Right hindlimb (tissue), 1 donor: ENCODE results near the gene ATXN1L.
"Not testable (repeated sequence)": the region's sequence is repeated elsewhere in the genome, so short reads cannot be mapped to it uniquely, and the experiment has no call there.

ENCODE experiments used
- DNase-seq: peaks from one replicate; pipeline ENCODE4 v3.0.0-alpha.2; 2018

The ATXN1L gene

DNA sequence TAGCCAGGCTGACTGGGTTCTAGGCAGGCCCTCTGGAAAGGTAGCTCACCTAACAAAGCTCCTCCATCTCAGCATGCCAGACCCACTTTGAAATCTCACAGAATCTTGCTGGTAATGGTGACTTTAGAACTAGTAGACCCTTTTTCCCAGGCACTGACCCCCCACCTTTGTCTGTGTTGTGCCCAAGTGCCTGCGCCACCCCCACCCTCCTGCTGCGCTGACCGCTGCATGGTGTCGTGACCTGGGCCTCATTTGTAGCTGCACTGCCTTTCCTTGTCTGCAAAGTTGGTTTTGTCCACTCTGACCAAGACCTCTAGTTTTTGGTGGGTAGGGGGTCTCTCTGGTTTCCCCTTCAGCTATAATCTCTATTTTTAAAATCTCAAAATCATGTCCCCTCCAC is 6.8 kb downstream of the ATXN1L start:
- no peak for DNase-seq

DNA sequence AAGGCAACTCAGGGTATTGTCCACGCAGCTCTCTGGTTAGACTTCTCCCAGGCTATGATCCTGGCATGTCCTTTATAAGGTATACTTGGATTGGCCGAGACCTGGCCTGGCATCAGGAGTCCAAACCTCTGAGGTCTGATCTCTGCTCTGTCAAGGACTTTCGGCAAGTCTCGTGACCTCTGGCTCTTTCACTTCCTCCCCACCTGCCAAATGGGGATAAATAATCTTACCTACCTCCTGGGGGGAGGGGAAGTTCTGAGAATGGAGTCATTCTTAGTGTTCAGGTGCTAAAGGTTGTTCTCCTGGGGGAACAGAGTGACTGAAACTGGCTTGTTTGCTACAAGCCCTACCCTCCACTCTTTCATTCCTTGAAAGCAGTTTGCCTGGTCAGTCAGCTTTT is 7.6 kb downstream of the ATXN1L start:
- DNase-seq: no peak

DNA sequence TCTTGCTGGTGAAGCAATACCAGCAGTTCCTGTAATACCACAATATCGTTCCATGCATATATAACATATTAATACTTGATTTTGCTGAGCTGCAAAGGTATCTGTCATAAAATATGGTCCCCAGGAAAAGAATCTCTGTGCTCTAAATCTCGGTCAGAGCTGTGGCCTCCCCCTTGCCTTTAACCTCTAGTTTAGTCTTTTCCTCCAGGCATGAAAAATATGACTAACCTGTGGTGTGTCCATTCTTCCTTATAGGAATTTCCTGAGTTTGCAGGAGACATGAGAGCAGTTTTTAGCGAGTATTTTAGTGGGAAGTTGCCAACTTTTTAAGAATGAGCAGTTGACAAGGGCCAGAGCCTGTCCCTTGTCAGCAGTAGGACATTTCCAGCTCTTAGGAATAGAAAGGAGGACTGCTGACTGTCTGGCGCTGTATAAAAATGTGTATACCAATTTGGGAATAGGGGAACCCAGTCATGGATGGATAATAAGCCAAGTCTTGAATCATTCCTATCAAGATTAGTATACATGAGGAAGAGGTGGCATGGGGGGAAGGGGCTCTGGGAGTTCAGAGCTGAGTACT is 8.7 kb downstream of the ATXN1L start:
- no peak for DNase-seq

DNA sequence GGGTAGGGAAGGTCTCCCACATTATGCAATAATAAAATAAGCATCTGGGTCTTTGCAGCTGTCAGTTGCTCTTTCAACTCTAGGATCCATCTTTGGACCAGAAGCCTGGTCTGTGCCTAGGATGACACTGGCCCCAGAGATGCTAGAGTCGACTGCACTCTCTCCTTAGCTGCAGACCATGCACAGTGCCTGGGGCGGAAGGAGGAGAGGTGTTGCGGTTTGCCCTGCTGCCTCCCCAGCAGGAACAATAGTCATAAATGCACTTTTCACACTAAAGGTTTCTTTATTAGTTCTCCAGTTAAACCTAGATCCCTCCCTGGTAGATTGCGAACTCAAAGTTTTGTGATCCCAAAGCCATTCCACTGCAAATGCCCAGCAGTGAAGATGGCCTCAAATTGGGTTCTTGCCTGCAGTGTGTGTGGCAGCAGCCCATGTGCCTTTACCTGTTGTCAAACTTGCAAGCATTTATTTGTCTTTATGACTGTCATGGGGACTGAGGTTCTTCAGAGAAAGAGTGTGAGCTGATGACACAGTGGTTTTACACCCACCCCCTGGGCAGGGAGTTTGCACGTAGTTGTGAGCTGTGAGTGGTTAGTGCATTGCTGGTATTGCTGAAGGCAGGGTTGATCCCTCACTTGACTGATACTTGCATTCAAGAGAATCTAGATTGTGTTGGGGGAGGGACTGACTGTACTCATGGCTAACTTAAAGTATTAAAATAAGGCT is 10.3 kb downstream of the ATXN1L start:
- no peak for DNase-seq

DNA sequence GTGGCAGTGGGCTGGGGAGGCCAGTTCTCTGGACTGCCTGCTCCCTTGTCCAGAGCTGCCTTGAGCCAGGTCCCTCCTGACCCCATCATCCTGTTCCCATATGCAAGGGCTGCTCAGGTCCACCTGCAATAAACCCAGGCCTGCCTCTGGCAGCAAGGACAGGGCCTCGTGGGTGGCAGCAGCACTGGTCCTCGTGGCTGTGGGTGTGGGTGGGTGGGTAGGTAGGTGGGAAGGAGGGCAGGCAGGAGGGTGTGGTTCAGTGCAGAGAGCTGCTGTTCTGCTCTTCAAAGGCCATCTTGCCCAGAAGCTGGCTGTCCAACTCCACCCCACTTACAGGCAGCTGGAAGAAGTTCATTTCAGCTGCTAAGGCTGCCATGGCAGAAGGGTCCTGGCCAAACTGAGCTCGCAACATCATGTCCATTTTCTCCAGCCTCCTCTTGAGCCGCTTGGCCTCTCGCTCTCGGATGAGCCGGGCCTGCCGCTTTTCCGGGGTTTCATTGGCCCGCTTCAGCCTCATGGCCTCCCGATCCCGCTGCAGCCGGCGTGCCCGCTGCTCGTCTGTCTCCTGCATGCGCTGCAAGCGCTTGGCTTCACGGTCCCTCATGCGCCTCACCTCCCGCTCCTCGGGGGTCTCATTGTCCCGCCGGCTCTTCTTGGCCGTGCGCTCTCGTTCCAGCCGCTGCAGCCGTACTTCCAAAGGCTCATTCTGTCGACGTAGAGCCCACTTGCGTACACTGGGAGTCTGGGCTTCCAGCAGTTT is 14.2 kb downstream of the ATXN1L start:
- no peak for DNase-seq

DNA sequence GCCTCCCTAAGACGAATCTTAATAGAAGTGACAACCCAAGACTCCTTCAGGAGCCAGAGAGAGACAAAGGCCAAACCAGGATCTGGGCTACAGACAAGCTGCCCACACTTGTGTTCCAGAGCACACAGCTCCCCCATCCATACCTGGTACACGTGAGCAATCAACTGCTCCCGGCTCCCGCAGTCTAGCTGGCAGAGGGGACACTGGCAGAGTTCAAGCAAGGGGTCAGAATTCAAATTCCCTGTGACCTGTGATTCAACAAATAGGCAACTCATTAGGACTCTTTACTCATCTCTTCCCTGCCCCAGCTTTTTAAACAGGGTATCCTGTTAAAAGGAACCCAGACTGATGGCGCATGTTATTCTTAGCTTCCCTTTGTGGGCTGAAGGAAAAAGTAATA is 18.2 kb downstream of the ATXN1L start:
- no peak for DNase-seq

DNA sequence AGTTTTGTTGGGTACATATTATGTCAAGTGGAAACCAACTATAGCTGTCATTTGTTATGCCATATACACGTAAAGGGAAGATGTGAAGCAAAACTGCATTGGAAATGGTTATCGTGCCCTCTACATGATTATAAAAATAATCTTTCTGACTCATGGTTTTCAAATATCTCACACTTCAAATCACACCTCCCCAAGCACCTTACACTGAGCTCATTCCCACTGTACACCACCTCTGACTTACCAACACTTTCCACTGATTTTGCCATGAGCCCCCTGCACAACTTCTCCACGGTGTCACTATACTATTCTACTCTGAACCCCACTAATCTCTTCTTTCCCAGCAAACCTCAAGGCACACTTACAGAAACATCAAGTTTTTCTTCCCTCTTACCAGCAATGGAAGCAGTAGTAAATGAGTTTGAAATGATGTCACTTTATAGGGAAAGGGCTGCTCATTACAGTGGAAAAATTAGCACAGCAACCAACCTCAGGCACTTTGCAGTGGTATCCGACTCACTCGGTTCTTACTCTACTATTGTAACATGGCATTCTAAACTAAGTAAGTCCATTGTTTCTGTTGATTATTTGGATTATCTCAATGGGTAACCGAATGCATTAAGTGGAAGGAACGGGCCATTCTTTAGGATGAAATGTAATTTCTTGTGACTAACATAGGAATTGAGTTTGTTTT is 19.5 kb downstream of the ATXN1L start:
- no peak for DNase-seq

DNA sequence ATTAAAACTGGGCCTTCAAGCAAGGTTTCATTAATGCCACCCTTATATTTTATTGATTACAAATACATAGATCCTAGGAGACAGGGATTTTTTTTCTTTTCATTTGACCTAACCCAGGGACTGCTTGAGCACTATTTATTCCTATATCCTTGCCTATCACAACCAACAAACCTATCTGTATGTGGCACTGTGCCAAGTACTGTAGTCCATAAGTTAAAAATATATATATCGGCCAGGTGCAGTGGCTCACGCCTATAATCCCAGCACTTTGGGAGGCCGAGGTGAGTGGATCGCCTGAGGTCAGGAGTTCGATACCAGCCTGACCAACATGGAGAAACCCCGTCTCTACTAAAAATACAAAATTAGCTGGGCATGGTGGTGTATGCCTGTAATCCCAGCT is 21.4 kb downstream of the ATXN1L start:
- not testable (repeated sequence) for DNase-seq

DNA sequence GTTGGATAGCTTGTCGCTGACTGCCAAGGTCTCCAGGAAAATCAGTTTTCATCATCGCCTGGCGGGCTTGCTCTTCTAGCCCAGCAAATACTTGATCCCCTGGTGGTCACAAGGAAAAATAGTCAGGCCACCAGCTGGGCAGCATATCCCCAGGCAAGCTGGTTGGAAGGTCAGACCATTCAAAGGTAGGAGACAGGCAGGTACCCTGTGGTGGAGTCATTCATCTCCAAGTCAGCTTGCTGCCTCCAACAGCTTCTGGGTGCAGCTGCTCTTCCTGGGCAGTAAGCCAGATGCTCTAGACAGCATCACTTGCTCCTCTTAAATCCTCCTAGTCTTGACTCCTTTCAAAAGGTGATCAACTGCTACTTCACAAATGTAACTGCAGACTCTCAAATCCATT is 22.2 kb downstream of the ATXN1L start:
- DNase-seq: no peak

DNA sequence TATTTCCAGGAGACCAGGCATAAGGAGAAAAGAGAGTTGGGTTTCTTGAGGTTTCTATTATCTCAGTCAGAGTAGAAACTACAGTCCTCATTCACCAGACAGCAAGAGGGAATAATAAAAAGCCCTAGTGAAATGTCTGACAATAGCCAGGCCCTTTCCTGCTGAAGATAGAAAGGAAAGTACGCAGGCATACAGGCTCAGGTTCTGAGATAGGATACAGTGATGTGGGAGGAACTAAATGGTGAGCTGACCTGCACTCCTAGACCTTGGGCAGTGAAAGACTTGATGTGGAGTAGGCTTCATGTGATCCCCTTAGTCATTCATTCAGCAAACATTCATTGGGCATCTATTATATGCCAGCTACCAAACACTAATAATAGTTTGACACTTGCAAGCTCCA is 23.3 kb downstream of the ATXN1L start:
- DNase-seq: no peak

DNA sequence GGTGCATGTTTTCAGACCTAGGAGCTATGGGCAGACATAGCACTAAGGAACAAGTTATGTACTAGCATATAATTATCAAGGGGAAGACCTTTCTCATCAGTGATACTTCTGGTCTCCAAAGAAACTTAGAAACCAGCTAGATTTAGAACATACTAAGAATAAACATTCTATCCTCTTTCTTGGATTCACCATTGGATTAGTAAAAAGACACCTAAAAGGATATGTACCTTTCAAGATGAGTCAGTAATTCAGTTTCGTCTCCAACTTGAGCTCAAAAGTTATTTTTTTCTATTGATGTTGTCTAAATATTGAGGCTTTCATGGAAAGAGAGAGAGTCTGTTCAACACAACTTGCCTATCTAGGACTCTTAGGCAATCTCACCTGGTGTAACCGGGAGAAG is 25.0 kb downstream of the ATXN1L start:
- no peak for DNase-seq

DNA sequence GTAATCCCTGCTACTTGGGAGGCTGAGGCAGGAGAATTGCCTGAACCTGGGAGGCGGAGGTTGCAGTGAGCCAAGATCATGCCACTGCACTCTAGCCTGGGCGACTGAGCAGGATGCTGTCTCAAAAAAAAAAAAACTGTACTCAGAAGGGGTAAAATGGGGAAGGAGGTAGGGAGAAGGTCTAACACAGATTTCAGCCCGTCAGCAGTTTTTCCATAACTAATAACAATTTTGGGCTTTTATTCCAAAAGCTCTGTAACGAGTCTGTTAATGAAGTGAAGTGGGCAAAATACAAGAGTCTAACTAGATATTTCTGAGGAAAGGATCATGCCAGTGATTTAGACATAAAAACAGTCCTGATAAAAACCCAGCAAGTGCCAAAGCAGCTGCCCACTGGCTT is 27.4 kb downstream of the ATXN1L start:
- no peak for DNase-seq

DNA sequence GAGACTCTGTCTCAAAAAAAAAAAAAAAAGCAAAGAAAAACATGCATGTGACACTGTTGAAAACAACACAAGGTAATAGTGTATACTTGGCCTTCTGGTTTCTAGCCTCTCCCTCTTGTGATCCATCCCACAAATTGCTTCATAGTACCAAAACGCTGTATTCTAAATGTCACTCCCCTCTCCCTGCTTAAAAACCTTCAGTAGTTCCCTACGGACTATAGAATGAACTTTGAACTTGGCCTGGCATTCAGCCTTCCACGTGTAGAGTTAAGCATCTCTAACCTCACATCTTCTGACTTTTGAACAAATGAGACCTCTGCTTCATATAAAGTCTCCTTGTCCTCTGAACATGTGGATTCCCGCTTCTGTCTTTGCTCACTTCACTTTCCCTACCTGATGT is 33.1 kb downstream of the ATXN1L start:
- no peak for DNase-seq

DNA sequence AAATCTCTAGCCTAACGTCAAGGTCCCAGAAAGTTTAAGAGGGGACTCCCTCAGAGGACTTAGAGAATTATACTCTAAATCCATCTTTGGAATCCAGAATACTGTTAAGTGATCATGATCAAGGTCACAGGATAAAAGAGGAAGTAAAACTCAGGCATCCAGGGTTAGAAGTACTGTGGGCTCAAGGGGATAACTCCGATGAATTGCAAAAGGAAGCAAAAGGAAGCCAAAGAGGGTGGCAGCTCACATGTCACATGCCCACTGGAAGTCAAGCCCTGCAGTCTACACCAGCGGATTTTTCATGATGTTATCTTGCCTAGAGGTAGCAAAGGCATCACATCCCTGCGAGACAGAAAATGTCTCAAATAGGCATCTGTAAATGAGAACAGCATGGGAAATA is 34.4 kb downstream of the ATXN1L start:
- no peak for DNase-seq

DNA sequence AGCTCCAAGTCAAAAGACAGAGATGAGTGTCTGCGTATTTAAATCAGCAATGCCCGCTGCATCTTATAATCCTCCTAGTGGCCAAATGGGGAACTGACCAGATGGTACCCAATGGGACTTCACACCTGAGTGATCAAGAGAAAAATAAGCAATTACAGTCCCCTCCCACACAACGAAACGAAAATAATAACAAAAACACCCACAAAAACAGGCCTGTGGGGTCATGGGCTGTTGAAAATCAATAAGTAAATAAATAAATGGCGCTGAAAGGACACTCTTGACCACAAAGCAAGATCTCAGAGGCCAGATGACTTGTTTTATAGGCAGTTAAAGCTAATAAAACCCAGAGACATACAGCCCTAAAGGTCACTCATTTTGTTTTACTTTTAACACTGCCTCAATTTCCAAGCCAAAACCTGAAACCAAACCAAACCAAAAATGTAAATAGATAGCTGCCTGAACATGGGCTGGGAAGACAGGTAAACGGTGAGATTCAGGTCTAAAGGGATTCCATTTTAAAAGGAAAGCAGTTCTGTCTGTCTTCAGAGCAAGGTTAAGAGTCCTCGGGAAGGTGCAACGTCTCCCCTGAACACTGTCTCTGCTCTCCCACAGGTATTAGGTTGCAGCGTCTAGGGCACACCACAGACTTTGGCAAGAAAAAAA is 36.9 kb downstream of the ATXN1L start:
- DNase-seq: peak; percentile 64

DNA sequence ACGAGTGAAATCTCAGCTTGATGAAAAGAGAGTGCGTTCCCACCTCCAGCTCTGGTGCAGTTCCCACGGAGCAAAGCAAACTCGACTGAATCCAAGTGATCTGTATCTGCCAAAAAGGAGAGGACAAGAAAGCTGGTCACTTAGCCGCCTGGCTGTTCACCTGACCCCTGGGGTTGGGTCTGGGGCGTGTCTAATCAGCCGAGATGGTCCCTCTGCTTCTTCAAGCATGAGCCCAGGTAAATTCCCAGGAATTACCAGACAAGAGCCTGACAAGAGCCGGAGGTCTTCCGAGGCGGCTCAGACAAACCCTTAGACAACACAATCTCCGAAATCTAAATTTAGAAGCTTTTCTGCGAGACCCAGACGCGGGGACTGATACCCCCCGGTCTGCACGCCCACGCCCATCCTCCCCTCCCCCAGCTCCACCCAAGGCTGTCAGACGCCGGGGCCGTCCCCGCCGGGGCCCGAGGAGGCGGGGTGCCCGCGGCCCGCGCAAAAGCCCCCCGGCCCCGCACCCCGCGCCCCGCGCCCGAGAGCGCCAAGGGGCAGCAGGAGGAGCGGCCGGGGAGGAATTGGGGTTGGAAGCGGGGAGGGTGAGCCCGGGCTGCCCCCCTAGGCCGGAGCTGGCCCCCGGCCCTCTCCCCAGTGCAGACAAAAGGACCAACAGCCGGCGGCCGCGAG is 37.5 kb downstream of the ATXN1L start:
- peak; percentile 66 for DNase-seq

DNA sequence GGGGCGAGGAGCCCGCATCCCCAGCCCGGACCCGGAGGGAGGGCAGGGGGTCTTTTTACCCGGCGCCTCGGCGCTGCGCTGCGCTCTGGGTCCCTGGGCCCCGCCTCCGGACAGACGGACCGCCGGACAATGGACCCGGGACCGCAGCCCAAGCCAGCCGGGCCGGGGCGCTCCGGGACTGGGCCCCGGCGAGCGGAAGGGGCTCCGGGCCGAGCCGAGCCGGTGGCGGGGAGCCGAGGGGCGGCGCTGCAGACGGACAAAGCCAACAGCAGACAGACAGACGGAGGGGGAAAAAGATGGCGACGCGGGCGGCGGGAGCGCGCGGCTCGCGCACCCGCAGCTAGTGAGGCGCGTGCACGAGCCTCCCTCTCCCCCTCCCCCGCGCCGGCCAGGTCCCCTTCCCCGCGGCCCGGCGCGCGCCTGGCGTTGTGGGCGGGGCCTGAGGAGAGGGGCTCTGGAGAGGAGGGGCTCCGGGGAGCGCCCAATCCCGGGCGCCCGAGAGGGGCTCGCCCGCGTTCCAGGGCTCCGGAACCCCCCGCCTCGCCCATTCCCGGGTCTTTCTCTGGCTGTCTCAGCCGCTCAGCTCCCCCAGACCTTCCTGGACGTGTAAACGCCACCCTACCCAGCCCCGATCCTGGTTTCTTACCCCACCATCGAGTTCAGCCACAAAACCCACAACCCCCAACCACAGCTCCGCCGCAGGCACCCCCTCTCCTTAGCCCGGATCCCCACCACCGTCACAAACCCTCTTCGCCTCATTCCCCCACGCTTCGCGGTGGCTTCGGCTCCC is 38.3 kb downstream of the ATXN1L start, which contains the start of gene ZNF821:
Gene ZNF821 (minus strand): TSS at position 334 of the 790 bp plus-strand sequence. CDS start 4,236 bp downstream, outside the sequence.
- peak; percentile 88 for DNase-seq

DNA sequence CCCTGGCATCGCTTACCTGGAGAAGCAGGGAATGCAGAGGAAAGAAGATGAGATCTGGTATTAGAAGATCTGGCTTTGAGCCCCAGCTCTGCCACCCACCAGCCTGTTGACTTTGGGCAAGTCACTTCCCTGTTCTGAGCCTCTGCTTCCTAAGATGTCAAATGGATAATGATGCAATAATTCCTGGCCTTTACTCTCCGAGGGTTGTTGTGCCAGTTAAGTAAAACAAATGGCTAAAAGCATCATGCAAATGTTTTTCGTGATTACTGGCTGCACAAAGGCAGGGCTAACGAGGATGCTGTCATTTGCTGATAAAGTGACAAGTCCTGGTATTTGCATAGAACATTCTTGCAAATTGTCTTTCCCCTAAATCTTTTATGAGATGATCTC is 39.5 kb downstream of the ATXN1L start:
- no peak for DNase-seq

DNA sequence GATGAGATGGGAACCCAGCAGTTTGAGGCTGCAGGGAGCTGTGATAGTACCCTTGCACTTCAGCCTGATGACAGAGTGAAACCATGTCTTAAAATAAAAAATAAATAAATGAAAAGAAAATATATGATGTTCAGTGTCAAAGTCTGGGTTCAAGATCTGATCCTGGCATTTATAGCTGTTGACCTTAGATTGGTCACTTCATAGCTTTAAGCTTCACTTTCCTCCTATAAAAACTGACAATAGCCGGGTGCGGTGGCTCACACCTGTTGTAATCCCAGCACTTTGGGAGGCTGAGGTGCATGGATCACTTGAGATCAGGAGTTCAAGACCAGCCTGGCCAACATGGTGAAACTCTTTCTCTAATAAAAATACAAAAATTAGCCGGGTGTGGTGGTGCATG is 43.4 kb downstream of the ATXN1L start:
- no peak for DNase-seq

DNA sequence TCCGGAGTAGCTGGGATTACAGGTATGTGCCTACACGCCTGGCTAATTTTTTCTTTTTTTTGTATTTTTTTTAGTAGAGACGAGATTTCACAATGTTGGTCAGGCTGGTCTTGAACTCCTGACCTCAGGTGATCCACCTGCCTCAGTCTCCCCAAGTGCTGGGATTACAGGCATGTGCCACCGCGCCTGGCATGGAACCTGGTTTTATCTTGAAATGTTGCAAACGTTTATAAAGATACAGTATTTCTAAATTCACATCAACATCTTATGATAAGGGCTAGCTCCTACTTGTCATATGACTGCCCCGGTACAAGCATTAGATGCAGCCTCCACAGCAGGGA is 48.1 kb downstream of the ATXN1L start:
- no peak for DNase-seq

DNA sequence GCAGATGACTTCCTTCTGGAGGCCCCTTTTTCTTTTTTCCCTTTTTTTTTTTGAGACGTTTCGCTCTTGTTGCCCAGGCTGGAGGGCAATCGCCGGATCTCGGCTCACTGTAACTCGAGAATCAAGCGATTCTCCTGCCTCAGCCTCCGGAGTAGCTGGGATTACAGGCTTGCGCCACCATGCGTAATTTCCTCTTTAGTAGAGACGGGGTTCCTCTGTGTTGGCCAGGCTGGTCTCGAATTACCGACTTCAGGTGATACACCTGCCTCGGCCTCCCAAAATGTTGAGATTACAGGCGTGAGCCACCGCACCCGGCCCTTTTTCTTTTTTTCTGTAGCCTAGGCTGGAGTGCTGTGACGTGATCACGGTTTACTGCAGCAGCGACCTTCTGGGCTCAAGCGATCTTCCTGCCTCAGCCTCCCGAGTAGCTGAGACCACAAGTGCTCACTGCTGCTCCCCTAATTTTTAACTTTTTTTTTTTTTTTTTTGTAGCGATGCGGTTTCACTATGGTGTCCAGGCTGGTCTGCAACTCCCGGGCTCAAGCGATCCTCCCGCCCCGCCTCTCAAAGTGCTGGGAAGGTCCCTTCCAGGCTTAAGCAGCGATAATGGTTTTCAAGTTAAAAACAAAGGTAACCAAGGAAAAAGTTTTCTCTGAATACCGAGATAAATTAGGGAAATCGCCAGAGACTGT is 48.6 kb downstream of the ATXN1L start:
- peak; percentile 61 for DNase-seq
